ACC112 (cell line): ENCODE data around the gene NABP1.

Source experiments
- H2AFZ ChIP-seq: fragments of 200-600 bp; sonication (generic); one replicate; pipeline ENCODE4 v1.6.0; 2017; ENCODE audit warnings: antibody characterized with exemption, low read length; ENCODE audit not compliant: unreplicated experiment
- H3K27ac ChIP-seq: fragments of 200-600 bp; sonication (generic); 2 replicates; pipeline ENCODE4 v1.5.1; 2014; ENCODE audit warnings: low read depth, mild to moderate bottlenecking, antibody characterized with exemption, low read length, moderate library complexity
- H3K27me3 ChIP-seq: fragments of 200-600 bp; sonication (generic); 2 replicates; pipeline ENCODE4 v1.6.1; 2014; ENCODE audit warnings: mild to moderate bottlenecking, antibody characterized with exemption, low read length, moderate library complexity, mixed read lengths; ENCODE audit not compliant: insufficient read depth
- H3K36me3 ChIP-seq: fragments of 200-600 bp; sonication (generic); 2 replicates; pipeline ENCODE4 v1.6.1; 2016; ENCODE audit warnings: mild to moderate bottlenecking, antibody characterized with exemption, low read length, moderate library complexity, mixed read lengths; ENCODE audit not compliant: insufficient read depth
- H3K4me1 ChIP-seq: fragments of 200-600 bp; sonication (generic); one replicate; pipeline ENCODE4 v1.6.1; 2016; ENCODE audit warnings: low read length, mixed read lengths; ENCODE audit not compliant: insufficient read depth, unreplicated experiment, control insufficient read depth
- H3K4me3 ChIP-seq: fragments of 200-600 bp; sonication (generic); 2 replicates; pipeline ENCODE4 v1.5.1; 2014; ENCODE audit warnings: mild to moderate bottlenecking, low read depth, low read length
- H3K79me2 ChIP-seq: fragments of 200-600 bp; sonication (generic); one replicate; pipeline ENCODE4 v1.6.0; 2016; ENCODE audit warnings: low read length; ENCODE audit not compliant: control insufficient read depth, unreplicated experiment, insufficient read depth

The NABP1 gene

DNA sequence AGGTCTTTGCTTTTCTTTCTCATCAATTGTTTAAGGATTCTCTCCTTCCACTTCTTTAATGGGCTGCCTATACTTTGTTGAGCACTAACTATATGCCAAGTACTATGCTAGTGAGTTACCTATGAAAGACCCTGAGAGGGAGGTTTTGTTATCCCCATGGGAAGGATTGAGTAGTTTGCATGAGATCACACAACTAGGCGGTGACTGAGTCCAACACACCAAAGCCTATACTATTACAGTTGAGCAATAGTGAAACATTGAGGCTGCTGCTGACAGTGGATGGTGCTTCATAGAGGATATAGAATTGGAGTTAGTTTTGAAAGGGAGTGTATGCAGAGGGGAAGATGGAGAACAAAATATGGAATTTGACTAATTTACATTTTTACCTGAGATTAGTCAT, 15.8 kb downstream of the NABP1 start:
- no peaks in the 10 kb centered on the region for H3K79me2 ChIP-seq
- no peak overlapping the region for H3K27ac ChIP-seq
- no peak overlapping the region for H2AFZ ChIP-seq
- peaks cover 54% of the 10 kb centered on the region for H3K4me1 ChIP-seq
- no peaks in the 10 kb centered on the region for H3K27me3 ChIP-seq
- no peak overlapping the region for H3K4me3 ChIP-seq
- peaks cover 5% of the 10 kb centered on the region for H3K36me3 ChIP-seq

DNA sequence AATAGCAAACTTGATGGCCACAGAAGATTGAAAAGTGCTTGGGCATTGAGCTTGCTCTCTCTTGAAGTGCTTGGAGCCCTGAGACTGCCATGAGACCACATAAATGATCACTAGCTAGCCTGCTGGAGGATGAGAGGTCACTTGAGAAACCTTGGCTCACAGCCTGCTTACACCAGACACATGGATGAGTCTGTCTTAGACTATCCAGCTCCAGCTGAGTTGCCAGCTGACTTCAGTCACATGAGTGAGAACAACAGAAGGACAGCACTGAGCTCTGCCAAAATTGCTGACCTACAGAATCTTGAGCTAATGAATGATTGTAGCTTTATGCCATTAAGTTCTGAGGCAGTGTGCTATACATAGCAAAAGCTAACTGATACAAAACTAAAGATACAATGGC, 18.1 kb downstream of the NABP1 start:
- no peaks in the 10 kb centered on the region for H3K27me3 ChIP-seq
- H2AFZ ChIP-seq = no peak overlapping the region
- H3K4me1 ChIP-seq = peaks cover 33% of the 10 kb centered on the region
- H3K4me3 ChIP-seq = no peak overlapping the region
- H3K27ac ChIP-seq = peak overlapping the region; percentile 40; the same call in 1 of the 2 replicates
- peaks cover 5% of the 10 kb centered on the region for H3K36me3 ChIP-seq
- H3K79me2 ChIP-seq = no peaks in the 10 kb centered on the region

DNA sequence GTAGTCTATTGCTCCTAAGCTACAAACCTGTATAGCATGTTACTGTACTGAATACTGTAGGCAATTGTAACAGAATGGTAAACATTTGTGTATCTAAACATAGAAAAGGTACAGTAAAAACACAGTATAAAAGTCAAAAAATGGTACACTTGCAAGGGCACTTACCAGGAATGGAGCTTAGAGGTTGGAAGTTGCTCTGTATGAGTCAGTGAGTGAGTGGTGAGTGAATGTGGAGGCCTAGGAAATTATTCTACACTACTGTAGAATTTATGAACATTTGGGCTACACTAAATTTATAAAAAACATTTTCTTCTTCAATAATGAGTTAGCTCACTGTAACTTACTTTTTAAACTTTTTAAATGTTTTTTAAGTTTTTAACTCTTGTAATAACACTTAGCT, 19.0 kb downstream of the NABP1 start:
- no peaks in the 10 kb centered on the region for H3K27me3 ChIP-seq
- peaks cover 26% of the 10 kb centered on the region for H3K4me1 ChIP-seq
- H3K79me2 ChIP-seq = no peaks in the 10 kb centered on the region
- H3K4me3 ChIP-seq = no peak overlapping the region
- peaks cover 5% of the 10 kb centered on the region for H3K36me3 ChIP-seq
- H2AFZ ChIP-seq = no peak overlapping the region
- H3K27ac ChIP-seq = no peak overlapping the region

DNA sequence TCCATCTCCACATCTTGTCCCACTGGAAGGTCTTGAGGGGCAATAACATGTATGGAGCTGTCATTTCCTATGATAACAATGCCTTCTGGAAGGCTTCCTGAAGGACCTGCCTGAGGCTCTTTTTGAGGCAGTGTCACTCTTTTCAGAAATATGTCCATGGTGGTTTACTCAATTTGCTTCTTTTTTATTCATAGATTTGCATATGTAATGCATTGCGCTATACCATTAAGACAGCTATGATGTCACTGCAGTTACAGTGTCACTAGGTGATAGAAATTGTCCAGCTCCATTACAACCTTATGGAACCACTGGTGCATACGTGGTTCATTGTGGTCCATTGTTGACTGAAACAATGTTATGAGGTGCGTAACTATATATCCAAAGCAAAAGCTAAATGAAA, 19.9 kb downstream of the NABP1 start:
- peaks cover 5% of the 10 kb centered on the region for H3K36me3 ChIP-seq
- no peaks in the 10 kb centered on the region for H3K79me2 ChIP-seq
- no peak overlapping the region for H2AFZ ChIP-seq
- no peak overlapping the region for H3K4me3 ChIP-seq
- peaks cover 24% of the 10 kb centered on the region for H3K4me1 ChIP-seq
- H3K27ac ChIP-seq = no peak overlapping the region
- H3K27me3 ChIP-seq = no peaks in the 10 kb centered on the region

DNA sequence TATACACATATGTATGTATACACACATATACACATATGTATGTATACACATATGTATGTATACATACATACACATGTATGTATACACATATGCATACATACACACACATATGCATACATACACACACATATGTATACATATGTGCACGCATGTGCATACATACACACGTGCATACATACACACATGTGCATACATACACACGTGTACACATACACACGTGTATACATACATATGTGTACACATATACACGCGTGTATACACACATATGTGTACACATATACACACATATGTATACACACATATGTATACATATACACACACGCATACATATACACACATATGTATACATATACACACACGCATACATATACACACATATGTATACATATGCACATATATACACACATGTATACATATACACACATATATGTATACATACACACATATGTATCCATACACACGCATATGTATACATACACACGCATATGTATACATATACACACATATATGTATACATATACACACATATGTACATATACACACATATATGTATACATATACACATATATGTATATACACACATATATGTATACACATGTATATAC, 21.5 kb downstream of the NABP1 start:
- no peak overlapping the region for H3K4me3 ChIP-seq
- H3K27me3 ChIP-seq = no peaks in the 10 kb centered on the region
- peaks cover 16% of the 10 kb centered on the region for H3K4me1 ChIP-seq
- peaks cover 5% of the 10 kb centered on the region for H3K36me3 ChIP-seq
- H3K79me2 ChIP-seq = no peaks in the 10 kb centered on the region
- H3K27ac ChIP-seq = no peak overlapping the region
- H2AFZ ChIP-seq = no peak overlapping the region

DNA sequence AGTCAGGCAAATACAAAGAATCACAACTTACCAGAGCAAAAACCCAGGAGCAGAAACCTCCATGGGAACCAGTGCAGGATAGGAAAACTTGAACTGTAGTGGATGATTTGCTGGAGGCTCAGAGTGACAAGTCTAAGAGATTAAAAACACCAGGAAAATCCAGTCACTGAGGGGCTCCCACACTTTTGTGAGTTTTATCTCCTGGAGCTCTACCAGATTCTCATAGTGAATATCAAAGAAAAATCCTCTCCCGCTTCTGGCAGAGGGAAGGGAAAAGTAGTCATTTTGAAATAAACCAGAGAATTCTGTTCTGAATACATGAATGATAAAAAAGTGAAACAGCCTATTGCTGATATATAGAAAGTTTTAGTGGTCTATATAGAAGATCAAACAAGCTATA, 23.1 kb downstream of the NABP1 start:
- Histone ChIP-seq H3K4me1 (peaks cover 9% of the 10 kb centered on the region), H2AFZ (no peak overlapping the region), H3K4me3 (no peak overlapping the region), H3K36me3 (peaks cover 5% of the 10 kb centered on the region), H3K27ac (no peak overlapping the region), H3K79me2 (no peaks in the 10 kb centered on the region), H3K27me3 (no peaks in the 10 kb centered on the region)

DNA sequence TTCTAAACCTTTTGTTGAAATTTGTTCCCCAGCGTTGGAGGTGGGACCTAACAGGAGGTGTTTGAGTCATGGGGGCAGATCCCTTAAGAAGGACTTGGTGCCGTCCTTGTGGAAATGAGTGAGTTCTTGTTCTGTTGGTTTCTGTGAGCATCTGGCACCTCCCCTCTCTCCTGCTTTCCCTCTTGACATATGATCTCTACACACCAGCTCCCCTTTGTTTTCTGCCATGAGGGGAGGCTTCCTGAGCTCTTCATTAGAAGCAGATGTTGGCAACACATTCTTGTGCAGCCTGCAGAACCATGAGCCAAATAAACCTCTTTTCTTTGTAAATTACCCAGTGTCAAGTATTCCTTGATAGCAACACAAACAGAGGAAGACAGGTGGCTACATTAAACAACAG, 23.8 kb downstream of the NABP1 start:
- no peak overlapping the region for H3K27ac ChIP-seq
- H3K4me3 ChIP-seq = no peak overlapping the region
- peaks cover 3% of the 10 kb centered on the region for H3K4me1 ChIP-seq
- no peaks in the 10 kb centered on the region for H3K79me2 ChIP-seq
- H3K27me3 ChIP-seq = no peaks in the 10 kb centered on the region
- H2AFZ ChIP-seq = no peak overlapping the region
- peaks cover 5% of the 10 kb centered on the region for H3K36me3 ChIP-seq

DNA sequence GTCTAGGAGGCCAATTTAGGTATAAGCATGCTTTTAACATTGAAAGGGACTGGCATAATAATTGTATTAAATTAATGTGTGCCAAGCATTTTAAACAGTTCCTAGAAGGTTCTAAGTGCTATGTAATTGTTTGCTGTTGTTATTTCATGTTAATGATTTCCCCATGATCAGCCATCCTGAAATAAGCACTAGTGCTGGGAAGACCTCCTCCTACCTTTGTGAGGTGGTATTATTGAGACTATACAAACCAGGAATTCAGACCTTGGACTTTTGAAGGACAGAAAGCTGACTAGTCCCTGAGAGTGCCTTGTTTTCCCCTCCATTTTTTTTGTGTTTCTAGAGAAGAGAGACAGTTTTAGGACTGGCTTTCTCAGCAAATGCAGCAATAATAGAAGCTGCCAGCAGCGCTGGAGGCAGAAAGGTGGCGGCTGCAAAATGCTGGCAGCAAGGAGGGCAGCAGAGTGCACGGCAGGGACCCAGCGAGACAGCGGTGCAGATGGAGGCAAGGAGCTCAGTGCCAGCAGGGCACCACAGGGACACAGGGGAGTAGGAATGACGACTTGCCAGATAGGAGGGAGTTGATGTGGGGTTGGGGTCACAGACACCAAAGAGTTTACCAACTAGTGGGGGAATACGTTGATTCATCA, 25.3 kb downstream of the NABP1 start:
- H3K27me3 ChIP-seq = no peaks in the 10 kb centered on the region
- no peak overlapping the region for H3K27ac ChIP-seq
- no peak overlapping the region for H3K4me3 ChIP-seq
- no peak overlapping the region for H2AFZ ChIP-seq
- no peaks in the 10 kb centered on the region for H3K4me1 ChIP-seq
- H3K36me3 ChIP-seq = no peaks in the 10 kb centered on the region
- H3K79me2 ChIP-seq = no peaks in the 10 kb centered on the region

DNA sequence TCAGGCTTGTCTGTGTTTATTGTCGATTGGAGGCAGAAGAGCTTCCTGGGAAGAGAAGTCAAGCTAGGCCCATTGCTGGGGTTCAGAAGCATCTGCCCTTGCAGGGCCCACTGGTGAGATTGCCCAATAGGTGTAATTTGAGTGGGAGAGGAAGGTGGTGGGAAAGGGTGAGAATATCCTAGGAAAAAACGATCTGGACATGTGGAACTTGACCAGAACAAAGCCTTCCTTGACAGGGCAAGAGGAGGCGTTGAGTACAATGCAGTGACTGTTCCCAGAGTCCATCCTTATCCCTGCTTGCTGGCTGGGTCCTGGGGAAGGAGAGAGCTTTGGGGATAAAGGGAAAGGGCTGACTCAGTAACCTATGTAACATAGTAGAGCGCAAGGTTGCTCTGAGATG, 27.1 kb downstream of the NABP1 start:
- Histone ChIP-seq H3K4me3 (no peak overlapping the region), H3K27me3 (no peaks in the 10 kb centered on the region), H3K4me1 (peaks cover 5% of the 10 kb centered on the region), H2AFZ (no peak overlapping the region), H3K27ac (no peak overlapping the region), H3K36me3 (no peaks in the 10 kb centered on the region; the same call in 1 of the 2 replicates), H3K79me2 (no peaks in the 10 kb centered on the region)

DNA sequence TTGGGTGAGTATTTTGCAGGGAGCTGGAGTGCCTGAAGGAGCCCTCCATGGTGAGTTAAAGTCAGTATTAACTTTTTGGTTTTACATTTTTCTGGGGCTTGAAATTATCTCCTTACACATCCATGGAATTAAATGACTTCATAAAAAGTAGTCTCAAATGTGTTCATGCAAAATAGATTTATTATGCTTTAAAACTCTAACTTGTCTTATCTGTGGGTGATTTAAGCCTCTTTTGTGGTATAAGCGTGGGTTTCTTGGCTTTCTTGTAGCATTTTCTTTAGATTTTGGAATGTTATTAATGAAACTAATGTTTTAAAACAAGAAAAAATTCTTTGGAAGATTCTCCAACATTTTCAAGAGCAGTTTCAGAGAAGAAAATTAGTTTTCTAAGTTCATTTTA, 27.8 kb downstream of the NABP1 start:
- H3K4me1 ChIP-seq = peaks cover 11% of the 10 kb centered on the region
- H3K27ac ChIP-seq = no peak overlapping the region
- H3K36me3 ChIP-seq = no peaks in the 10 kb centered on the region; the same call in 1 of the 2 replicates
- H3K4me3 ChIP-seq = no peak overlapping the region
- H3K27me3 ChIP-seq = no peaks in the 10 kb centered on the region
- H3K79me2 ChIP-seq = no peaks in the 10 kb centered on the region
- no peak overlapping the region for H2AFZ ChIP-seq

DNA sequence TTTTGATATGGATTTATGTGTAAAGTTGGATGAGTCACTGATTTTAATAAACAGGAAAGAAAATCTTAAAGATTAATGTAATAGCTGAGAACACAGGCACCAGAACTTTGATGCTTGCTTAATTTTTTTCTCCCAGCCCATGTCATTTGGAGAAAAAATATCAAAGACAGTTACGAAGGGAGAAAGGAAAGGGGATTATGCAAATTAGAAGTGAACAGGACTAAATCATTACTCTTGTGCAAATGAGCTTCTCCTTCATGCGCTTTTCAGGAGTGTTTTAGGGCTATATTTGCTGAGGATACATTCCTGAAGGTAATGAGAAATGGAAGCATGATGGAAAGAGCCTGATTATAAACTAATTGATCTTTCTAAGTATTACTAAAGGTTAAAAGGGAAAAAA, 28.9 kb downstream of the NABP1 start:
- no peak overlapping the region for H3K4me3 ChIP-seq
- H3K27me3 ChIP-seq = no peaks in the 10 kb centered on the region
- H3K79me2 ChIP-seq = no peaks in the 10 kb centered on the region
- H2AFZ ChIP-seq = no peak overlapping the region
- no peaks in the 10 kb centered on the region; the same call in 1 of the 2 replicates for H3K36me3 ChIP-seq
- H3K27ac ChIP-seq = no peak overlapping the region
- H3K4me1 ChIP-seq = peaks cover 14% of the 10 kb centered on the region
